Glutamatergic neuron (in vitro differentiated cells): ENCODE results near the gene PAQR4. TPM values are rescaled to one million over a fixed set of nuclear protein-coding genes. Genes with fewer than 3 reads are reported as not detected.

Experiments
- DNase-seq: peaks from one replicate; pipeline ENCODE4 v3.0.0; 2022
- H3K27ac Mint-ChIP-seq: one replicate; pipeline ENCODE4 v1.8.0; 2020; ENCODE audit warnings: mild to moderate bottlenecking, mixed read lengths, inconsistent platforms; ENCODE audit not compliant: unreplicated experiment
- H3K27me3 Mint-ChIP-seq: one replicate; pipeline ENCODE4 v1.8.0; 2020; ENCODE audit warnings: mild to moderate bottlenecking, moderate library complexity, mixed read lengths, inconsistent platforms; ENCODE audit not compliant: unreplicated experiment
- H3K36me3 Mint-ChIP-seq: one replicate; pipeline ENCODE4 v1.8.0; 2020; ENCODE audit warnings: mild to moderate bottlenecking, mixed read lengths, inconsistent platforms; ENCODE audit not compliant: unreplicated experiment
- H3K4me1 Mint-ChIP-seq: one replicate; pipeline ENCODE4 v1.8.0; 2020; ENCODE audit warnings: mild to moderate bottlenecking, low read depth, mixed read lengths, inconsistent platforms; ENCODE audit not compliant: unreplicated experiment
- H3K4me3 Mint-ChIP-seq: one replicate; pipeline ENCODE4 v1.8.0; 2020; ENCODE audit warnings: mild to moderate bottlenecking, mixed read lengths, inconsistent platforms; ENCODE audit not compliant: unreplicated experiment
- H3K9me3 Mint-ChIP-seq: one replicate; pipeline ENCODE4 v1.8.0; 2020; ENCODE audit warnings: mild to moderate bottlenecking, moderate library complexity, mixed read lengths, inconsistent platforms; ENCODE audit not compliant: unreplicated experiment
- total RNA-seq: library from RNA; stranded (reverse); fragmentation: NEBNext Ultra II Directional; extraction: Animal tissue kit (Norgen Biotek cat#: 25700); gene quantifications from one replicate; pipeline ENCODE4 v1.2.1, GENCODE V29; 2021; ENCODE audit not compliant: unreplicated experiment
- TF ChIP-seq, protein P1 (sequence below): fragments of 200-600 bp; sonication (generic); IDR thresholded peaks from one replicate; pipeline ENCODE4 v1.5.0; 2021; ENCODE audit not compliant: partially characterized antibody, unreplicated experiment

PAQR4 gene
- total RNA-seq, 1 donor from 2014 or later, result 69.1 TPM

DNA sequence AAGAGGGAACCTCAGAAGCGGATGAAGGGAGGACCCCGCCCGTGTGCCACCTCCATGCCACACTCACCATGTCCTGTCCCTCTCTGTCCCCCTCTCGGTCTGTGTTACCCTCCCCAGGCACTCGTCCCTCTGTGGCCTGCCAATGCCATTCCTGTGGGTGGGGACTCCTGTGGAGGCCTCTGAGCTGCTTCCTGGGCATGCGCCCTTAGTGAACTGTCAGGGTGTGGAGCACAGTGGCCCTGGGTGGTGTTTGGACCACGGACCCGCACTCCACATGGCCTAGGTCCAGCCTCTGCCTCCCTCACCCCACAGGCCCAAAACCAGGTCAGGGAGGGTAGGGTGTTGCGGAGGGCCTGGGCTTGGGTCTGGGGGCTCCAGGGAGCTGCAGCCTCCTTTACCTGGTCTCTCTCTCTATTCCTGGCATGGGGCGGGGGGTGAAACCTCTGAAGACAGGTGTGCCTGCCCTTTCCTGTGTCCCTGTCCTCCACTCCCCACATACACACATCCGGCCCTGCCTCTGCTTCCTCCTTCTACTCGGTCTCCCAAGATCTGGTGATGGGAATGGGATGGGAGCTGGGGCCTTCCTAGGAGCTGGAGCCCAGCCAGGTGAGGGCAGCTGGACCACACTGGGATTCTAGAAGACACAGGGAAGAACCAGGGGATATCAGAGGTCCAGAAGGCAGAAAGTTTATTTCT is 22.6 kb downstream of the PAQR4 start:
- no peak overlapping the region for H3K27ac Mint-ChIP-seq

DNA sequence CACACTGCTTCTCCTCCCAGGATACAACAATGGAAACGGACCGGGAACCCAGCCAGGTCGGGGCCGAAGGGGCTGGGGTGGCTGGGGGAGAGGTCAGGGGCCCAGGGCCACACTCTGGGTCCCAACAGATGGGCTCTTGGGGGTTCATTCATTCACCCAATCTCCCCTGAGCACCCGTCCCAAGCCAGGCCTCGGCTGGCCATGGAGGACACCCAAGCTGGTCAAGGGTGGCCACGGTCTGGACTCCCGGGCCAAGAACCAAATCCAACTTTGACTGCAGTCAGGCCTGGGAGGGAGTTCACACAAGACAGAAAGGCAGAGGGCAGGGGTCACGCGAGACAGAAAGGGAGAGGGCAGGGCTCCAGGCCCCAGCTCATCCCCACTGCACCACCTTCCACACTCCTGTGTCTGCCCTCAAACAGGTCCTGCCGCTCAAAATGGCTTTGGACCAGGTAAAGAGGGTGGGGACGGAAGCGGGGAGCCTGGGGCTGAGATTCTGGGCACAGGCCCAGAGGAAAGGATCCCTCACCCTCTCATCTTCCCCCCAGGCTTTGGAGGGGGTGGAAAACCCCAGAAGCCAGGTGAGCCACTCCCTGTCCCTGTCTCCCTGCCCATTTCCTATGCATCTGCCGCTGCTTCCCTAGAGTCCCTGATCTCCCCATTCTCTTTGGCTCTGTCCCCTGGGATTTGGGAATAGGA is 23.4 kb downstream of the PAQR4 start:
- Mint-ChIP-seq H3K36me3 (no peaks in the 10 kb centered on the region), H3K9me3 (no peaks in the 10 kb centered on the region), H3K4me1 (no peaks in the 10 kb centered on the region), H3K4me3 (no peak overlapping the region), H3K27ac (no peak overlapping the region), H3K27me3 (peaks cover 1% of the 10 kb centered on the region)
- TF ChIP-seq, protein P1, sequence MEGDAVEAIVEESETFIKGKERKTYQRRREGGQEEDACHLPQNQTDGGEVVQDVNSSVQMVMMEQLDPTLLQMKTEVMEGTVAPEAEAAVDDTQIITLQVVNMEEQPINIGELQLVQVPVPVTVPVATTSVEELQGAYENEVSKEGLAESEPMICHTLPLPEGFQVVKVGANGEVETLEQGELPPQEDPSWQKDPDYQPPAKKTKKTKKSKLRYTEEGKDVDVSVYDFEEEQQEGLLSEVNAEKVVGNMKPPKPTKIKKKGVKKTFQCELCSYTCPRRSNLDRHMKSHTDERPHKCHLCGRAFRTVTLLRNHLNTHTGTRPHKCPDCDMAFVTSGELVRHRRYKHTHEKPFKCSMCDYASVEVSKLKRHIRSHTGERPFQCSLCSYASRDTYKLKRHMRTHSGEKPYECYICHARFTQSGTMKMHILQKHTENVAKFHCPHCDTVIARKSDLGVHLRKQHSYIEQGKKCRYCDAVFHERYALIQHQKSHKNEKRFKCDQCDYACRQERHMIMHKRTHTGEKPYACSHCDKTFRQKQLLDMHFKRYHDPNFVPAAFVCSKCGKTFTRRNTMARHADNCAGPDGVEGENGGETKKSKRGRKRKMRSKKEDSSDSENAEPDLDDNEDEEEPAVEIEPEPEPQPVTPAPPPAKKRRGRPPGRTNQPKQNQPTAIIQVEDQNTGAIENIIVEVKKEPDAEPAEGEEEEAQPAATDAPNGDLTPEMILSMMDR, result no peak
- DNase-seq, result no peak

More for the DNA sequence above, 22.6 kb downstream of the PAQR4 start:
- DNase-seq, result no peak
- Mint-ChIP-seq H3K4me3 (no peak overlapping the region), H3K4me1 (no peaks in the 10 kb centered on the region), H3K27me3 (peaks cover 3% of the 10 kb centered on the region), H3K9me3 (no peaks in the 10 kb centered on the region), H3K36me3 (no peaks in the 10 kb centered on the region)
- TF ChIP-seq, protein P1, result no peak

DNA sequence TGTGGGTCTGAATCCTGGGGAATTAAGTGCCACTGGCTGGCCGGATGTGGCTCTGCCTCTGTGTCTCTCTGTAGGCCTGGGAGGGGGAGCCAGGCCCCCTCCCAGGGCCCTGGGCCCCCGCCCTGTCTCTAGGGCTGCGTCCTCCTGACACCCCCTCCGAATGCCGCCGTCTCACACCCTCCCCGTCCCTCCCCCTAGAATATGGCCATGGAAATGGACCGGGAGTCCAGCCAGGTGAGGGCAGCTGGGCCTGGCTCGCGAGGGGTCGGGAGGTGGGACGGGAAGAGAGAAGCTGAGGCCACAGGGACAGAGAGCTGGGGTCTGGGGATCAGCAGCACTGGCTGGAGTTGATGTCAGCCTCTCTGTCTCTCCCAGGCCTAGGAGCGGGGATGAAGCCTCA is 27.1 kb downstream of the PAQR4 start:
- no peaks in the 10 kb centered on the region for H3K9me3 Mint-ChIP-seq
- H3K27ac Mint-ChIP-seq, result no peak overlapping the region
- H3K27me3 Mint-ChIP-seq, result peaks cover 7% of the 10 kb centered on the region
- no peak for DNase-seq
- H3K4me3 Mint-ChIP-seq, result no peak overlapping the region
- TF ChIP-seq, protein P1, result no peak
- no peaks in the 10 kb centered on the region for H3K4me1 Mint-ChIP-seq
- no peaks in the 10 kb centered on the region for H3K36me3 Mint-ChIP-seq

DNA sequence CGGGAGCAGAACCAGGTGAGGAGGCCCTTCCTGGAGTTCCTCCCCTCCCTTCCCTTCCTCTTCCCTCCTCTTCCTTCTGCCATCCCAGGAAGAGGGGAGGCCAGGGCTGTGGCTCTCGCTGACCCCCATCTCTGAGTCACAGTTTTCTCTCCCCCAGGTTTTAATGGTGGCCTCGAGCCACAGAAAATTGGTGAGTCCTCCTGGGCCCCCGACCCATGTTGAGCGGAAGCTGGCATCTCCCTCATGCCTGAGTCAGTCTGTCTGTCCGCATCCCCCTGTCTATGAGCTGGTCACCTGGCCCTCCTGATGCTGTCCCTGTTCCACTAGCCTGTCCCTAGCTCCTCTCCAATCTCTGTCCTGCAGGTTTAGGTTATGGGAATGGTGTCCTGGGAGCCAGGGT is 30.8 kb downstream of the PAQR4 start:
- Mint-ChIP-seq H3K9me3 (no peaks in the 10 kb centered on the region), H3K4me1 (no peaks in the 10 kb centered on the region), H3K27ac (no peak overlapping the region), H3K4me3 (no peak overlapping the region), H3K36me3 (no peaks in the 10 kb centered on the region), H3K27me3 (peaks cover 9% of the 10 kb centered on the region)
- DNase-seq, result no peak
- TF ChIP-seq, protein P1, result no peak

DNA sequence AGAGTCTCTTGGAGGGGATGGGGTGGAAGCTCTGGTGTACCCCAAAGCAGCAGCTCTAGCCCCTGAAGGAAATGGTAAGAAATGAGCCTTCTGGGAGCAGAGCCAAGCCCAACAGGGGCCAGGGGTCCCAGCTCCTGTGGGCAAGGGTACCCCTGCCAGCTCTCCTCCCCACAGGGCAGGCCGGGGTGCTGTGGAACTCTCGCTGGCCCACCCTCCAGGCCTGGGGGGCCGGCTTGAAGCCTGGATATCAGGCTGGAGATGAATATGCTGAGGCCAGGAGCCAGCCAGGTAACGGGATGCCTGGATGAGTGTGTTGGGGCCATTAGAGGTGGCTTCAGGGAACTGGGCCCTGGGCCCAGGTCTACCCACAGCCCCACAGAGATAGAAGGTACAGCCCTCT is 31.4 kb downstream of the PAQR4 start:
- H3K36me3 Mint-ChIP-seq, result no peaks in the 10 kb centered on the region
- H3K9me3 Mint-ChIP-seq, result no peaks in the 10 kb centered on the region
- no peak for DNase-seq
- no peaks in the 10 kb centered on the region for H3K4me1 Mint-ChIP-seq
- H3K4me3 Mint-ChIP-seq, result no peak overlapping the region
- peaks cover 9% of the 10 kb centered on the region for H3K27me3 Mint-ChIP-seq
- H3K27ac Mint-ChIP-seq, result no peak overlapping the region
- TF ChIP-seq, protein P1, result no peak
